GM06990 (cell line): ENCODE results near the gene CHST11.

Source experiments
- DNase-seq: peaks from one replicate; pipeline ENCODE4 v3.0.0-alpha.2; 2011; ENCODE audit not compliant: insufficient read length; ENCODE audit errors: extremely low read depth
- H3K27me3 ChIP-seq: replicated peaks from 2 replicates; pipeline ENCODE4 v1.6.0; 2011; ENCODE audit warnings: low read length; ENCODE audit not compliant: control insufficient read depth, insufficient read depth
- H3K36me3 ChIP-seq: 2 replicates; pipeline ENCODE4 v1.5.1; 2011; ENCODE audit warnings: low read length; ENCODE audit not compliant: control insufficient read depth, insufficient read depth
- H3K4me3 ChIP-seq: replicated peaks from 2 replicates; pipeline ENCODE4 v1.5.1; 2011; ENCODE audit warnings: low read depth, mild to moderate bottlenecking, control low read depth, low read length
- TF ChIP-seq, protein P1 (sequence below): IDR thresholded peaks from 2 replicates; pipeline ENCODE4 v1.5.1; 2011; ENCODE audit warnings: low read length, control low read depth, mild to moderate bottlenecking, inconsistent platforms; ENCODE audit not compliant: insufficient read depth, poor library complexity, severe bottlenecking

Gene CHST11

GRCh38 chr12:104746467-104747088, 289.8 kb downstream of the CHST11 start:
- no peak for DNase-seq
- TF ChIP-seq, protein P1, sequence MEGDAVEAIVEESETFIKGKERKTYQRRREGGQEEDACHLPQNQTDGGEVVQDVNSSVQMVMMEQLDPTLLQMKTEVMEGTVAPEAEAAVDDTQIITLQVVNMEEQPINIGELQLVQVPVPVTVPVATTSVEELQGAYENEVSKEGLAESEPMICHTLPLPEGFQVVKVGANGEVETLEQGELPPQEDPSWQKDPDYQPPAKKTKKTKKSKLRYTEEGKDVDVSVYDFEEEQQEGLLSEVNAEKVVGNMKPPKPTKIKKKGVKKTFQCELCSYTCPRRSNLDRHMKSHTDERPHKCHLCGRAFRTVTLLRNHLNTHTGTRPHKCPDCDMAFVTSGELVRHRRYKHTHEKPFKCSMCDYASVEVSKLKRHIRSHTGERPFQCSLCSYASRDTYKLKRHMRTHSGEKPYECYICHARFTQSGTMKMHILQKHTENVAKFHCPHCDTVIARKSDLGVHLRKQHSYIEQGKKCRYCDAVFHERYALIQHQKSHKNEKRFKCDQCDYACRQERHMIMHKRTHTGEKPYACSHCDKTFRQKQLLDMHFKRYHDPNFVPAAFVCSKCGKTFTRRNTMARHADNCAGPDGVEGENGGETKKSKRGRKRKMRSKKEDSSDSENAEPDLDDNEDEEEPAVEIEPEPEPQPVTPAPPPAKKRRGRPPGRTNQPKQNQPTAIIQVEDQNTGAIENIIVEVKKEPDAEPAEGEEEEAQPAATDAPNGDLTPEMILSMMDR: no peak
- Histone ChIP-seq H3K27me3 (no peaks in the 10 kb centered on the region), H3K4me3 (no peak overlapping the region), H3K36me3 (no peaks in the 10 kb centered on the region; the same call in 1 of the 2 replicates)

DNA sequence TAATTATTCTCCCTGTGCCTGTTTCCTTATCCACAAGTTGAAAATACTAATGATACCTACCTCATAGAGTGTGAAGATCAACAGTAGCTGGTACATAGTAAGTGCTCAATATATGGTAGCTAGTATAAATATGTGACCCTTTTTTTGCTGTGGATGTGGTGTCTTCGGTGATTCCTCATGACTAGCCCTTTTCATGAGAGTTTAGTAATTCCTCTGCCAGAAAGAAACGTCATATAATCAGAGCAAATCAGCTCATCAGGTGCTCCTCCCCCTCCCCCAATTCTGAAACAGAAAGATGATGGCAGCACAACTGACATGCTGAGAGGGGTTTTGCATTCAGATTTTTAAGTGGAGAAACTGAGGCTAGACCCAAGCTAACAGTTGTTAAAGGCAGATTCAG, 290.6 kb downstream of the CHST11 start:
- no peak overlapping the region for H3K4me3 ChIP-seq

GRCh38 chr12:104747955-104748354, 291.2 kb downstream of the CHST11 start:
- no peak for DNase-seq
- H3K27me3 ChIP-seq: no peaks in the 10 kb centered on the region
- H3K36me3 ChIP-seq: no peaks in the 10 kb centered on the region; the same call in 1 of the 2 replicates
- TF ChIP-seq, protein P1: no peak
- no peak overlapping the region for H3K4me3 ChIP-seq

More for the DNA sequence above, 290.6 kb downstream of the CHST11 start:
- TF ChIP-seq, protein P1: no peak
- no peaks in the 10 kb centered on the region for H3K27me3 ChIP-seq
- H3K36me3 ChIP-seq: no peaks in the 10 kb centered on the region; the same call in 1 of the 2 replicates
- DNase-seq: no peak

- DNase-seq: no peak
- Histone ChIP-seq H3K4me3 (no peak overlapping the region), H3K27me3 (no peaks in the 10 kb centered on the region), H3K36me3 (no peaks in the 10 kb centered on the region; the same call in 1 of the 2 replicates)
- TF ChIP-seq, protein P1: no peak
These were observed 291.6 kb downstream of the CHST11 start for GRCh38 chr12:104748356-104748755.

- DNase-seq: no peak
- H3K4me3 ChIP-seq: no peak overlapping the region
- no peaks in the 10 kb centered on the region for H3K27me3 ChIP-seq
- TF ChIP-seq, protein P1: no peak
- no peaks in the 10 kb centered on the region; the same call in 1 of the 2 replicates for H3K36me3 ChIP-seq
These were observed 292.0 kb downstream of the CHST11 start for GRCh38 chr12:104748790-104749189.

GRCh38 chr12:104749545-104749944, 292.8 kb downstream of the CHST11 start:
- DNase-seq: no peak
- Histone ChIP-seq H3K27me3 (no peaks in the 10 kb centered on the region), H3K36me3 (no peaks in the 10 kb centered on the region; the same call in 1 of the 2 replicates), H3K4me3 (no peak overlapping the region)
- TF ChIP-seq, protein P1: no peak
